GM21619 (cell line): Measurements from ENCODE around the gene SUPT4H1.
"Not testable (repeated sequence)": the region's sequence is repeated elsewhere in the genome, so short reads cannot be mapped to it uniquely, and the experiment has no call there.

Experiments used
- ATAC-seq: cut with Tn5 transposase; IDR thresholded peaks from one replicate; pipeline ENCODE4 v1.9.1; 2021; ENCODE audit not compliant: unreplicated experiment

Gene SUPT4H1

DNA sequence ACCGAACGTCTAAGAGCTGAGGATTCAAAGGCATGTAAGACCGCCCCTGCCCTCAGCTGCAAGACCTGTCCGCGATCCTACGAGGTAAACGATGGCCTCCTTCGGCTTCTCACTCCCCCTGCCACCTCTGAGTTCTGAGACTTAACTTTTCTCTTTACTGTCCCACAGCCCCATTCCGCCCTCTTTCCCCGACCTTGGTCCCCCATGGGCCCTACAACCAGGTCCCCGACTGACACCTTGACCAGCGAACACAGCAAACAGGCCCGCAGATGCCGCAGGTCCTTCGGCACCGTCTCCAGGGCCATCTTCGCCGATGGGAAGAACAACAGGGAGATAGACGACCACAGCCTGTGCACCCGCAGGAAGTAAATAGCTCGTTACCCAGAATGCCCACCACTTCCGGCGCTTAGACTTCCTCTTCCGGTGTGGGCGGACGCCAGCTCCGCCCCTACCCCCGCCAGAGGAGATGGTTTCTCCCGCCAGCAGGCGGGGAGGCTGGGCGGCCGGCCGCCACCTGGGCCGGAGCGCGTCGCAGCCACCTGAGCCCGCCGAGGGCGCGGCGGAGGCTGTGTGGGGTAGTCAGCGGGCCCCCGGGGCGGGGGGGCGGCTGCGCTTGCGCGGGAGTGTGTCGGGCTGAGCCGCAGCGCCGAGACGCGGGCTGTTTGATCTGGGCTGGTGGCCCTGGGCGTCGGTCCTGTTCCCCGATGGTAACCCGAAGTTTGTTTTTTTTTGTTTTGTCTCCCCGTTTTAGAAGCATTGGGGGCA lies at the start of gene SUPT4H1:
TSS of gene SUPT4H1 (minus strand) at position 371 of the 765 bp plus-strand sequence. CDS start at position 305, 66 bp downstream.
- ATAC-seq, result peak; percentile 85

DNA sequence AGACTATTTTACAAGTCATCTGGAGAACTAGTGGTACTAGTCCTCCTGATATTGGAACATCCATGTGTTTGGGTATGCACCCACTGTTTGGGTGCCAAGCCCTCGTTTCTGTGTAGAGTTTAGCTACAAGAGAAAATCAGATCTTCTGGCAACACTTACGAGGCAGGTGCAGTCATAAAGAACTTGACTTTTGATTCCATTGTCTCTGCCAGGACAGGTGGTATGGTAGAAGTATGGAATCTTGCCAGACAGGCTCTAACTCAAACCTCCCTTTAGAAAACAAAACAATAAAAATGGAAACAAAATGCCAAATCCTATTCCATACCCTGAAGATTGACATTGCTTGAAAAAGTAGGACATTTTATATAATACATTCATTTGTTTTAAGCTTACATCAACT lies 49.3 kb upstream of the SUPT4H1 start:
- no peak for ATAC-seq

DNA sequence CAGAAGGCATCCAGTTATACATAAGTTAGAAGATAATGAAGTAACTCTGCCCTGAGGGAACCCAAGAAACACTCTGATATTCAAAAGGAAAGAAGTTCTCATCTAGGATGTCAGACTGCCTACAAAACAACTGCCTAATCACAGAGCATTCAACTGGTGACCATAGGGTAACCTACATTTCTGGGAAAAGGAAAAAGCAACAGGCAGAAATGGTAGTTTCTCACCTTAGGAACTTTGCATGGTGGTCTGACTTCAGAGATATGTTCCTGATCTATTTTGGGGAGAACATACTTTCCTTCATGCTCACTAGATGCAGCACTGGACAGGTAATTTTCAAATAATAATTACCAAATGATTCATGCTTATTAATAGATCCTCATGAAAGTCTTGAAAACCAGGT lies 48.8 kb upstream of the SUPT4H1 start:
- no peak for ATAC-seq

DNA sequence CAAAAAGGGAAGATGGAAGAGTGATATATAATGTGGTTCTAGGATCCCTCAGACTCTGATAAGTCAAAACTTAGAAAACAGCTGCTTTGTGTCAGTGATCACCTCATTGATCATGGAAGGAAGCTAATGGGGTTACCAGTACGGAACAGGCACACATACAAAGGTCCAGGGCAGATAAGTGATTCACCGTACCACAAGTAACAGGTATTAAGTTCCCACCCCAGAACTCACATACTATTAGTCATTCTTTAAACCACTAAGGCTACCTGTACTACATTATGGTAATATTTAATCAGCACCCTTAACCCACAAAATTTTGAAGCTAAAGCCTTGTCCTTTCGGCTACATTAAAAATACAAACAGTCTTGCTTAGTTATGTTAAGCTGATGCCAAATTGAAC lies 48.0 kb upstream of the SUPT4H1 start:
- no peak for ATAC-seq

DNA sequence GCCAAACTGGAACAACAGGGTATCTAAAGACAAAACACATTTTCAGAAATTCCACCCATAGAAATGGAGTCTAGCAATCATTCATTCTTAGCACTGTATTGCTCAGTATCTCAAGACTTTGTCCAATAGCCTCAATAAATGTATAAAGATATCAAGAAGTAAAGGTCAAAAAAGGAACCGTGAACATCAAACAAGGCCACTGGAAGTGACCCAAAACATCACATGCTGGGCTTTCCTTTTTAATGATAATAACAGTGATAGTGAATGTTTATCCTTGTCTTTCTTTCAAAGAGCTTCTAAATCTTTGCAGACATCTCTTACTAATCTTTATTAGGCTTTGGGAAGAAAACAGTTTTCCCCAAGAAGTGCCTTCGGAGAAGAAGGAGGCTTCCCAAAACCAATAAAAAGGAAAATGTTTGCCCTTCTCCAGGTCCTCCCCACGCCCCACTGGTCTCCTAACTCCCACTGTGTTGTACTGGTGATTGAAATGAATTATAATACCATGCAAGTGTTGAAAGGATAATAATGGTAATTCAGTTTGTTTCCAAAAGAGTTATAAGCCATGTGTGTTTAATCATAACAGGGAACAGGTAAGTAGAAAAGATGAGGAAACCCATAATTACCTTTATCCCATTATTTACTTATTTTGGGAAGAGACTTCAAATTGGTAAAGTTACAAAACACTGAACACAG lies 46.7 kb upstream of the SUPT4H1 start:
- no peak for ATAC-seq

DNA sequence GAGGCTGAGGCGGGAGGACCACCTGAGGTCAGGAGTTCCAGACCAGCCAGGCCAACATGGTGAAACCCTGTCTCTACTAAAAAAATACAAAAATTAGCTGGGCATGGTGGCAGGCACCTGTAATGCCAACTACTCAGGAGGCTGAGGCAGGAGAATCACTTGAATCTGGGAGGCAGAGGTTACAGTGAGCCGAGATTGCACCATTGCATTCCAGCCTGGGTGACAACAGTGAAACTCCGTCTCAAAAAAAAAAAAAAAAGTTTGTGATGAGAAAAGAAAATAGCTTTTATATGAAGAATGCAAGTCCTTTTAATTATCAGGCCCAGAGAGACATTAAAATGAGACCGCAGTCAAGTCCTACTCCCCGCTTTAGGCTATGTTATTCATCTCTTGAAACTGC lies 45.4 kb upstream of the SUPT4H1 start:
- not testable (repeated sequence) for ATAC-seq

DNA sequence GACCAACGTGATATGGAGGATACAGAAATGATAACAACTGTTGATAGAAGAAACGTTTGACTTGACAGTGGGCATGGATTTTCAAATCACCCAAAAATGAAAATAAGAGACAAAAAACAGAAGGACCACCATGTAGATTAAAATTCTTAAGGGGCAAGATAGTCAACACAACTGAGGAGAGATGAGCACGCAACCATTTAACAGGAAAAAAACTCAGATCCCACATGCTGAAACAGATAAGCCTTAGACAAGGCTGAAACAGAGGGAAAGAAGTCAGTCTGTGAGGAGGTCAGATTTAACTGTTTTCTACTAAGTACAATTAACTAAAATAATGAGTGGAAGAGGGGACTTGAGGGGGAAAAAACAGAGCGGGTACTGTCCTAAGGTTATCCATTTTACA lies 44.2 kb upstream of the SUPT4H1 start:
- ATAC-seq, result no peak

DNA sequence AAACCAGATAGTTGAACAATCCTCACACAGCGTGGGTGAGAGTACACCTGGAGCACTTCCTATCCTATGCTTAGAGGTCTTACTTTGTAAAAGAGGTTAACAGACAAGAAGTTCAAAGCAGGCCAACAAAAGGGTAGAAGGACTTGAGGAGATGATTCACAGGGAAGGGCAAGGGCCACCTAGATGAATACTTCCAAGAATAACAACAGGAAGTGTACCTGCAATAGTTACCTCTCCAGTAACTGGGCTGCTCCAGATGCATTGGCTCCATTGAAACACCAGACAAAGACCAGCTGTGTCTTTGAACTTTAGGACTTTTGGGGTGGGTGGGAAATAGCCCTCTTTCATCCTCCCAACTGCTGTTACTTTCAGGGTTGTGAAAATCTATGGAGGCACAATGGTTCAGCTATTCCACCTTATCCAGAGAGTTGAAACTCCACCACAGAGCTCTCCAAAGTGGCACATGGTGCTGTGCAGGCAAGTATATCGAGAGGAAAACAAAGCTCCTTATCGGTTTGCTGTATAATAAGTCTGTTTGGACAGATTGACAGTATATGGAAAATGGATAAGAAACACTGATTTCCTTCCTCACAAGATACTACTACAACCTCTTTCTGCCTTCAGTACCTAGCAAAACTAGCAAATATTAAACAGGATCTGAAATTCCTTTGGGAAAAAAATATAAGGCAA lies 42.7 kb upstream of the SUPT4H1 start:
- ATAC-seq, result no peak

DNA sequence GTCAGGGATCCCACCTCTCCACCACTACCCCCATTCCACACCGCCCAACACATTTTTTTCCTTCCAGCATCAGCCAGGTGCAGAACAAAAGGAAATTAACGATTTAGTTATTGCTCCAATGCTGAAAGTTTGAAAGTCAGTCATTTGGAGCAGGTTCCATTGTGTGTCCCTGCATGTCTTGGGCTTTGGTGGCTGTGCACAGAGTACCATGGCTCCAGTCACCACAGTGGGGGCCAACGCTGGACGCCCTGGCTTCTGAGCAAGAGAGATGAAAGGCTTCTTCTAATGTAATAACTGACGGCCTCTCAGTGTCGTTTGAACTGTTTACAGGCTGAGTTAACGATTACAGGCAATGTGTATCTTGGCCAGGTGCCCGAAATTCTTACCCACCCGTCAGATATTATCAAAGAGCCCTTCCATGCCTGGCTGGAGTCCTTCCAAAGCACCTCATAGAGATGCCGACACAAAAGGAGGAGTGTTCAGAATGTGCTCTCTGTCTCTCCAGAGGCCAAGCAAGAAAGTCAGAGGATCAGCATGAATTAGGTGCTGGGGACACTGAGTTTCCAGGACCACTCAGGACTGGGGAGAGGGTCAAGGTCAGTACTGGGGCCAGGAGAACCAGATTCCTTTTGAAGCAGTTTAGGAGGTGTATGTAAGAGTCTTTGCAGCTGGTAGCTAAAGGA lies 39.4 kb upstream of the SUPT4H1 start:
- no peak for ATAC-seq

DNA sequence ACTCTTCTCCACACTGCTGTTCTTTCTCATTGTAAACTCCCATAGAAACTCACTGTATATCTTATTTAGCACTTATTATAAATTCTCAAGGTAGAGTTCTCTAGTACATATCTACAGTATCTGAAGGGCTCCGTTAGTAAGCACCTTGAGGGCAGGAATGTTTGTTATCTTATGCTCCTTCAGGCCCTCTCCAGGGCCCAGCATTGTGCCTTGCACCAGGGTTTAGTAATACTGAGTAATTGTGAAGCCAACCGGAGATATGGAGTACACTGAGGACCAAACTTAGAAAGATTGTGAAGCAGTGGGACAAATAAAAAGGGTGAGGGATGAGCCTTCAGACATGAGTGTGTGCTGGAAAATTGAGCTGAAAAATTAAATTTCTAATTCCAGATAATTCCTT lies 38.9 kb upstream of the SUPT4H1 start:
- no peak for ATAC-seq

DNA sequence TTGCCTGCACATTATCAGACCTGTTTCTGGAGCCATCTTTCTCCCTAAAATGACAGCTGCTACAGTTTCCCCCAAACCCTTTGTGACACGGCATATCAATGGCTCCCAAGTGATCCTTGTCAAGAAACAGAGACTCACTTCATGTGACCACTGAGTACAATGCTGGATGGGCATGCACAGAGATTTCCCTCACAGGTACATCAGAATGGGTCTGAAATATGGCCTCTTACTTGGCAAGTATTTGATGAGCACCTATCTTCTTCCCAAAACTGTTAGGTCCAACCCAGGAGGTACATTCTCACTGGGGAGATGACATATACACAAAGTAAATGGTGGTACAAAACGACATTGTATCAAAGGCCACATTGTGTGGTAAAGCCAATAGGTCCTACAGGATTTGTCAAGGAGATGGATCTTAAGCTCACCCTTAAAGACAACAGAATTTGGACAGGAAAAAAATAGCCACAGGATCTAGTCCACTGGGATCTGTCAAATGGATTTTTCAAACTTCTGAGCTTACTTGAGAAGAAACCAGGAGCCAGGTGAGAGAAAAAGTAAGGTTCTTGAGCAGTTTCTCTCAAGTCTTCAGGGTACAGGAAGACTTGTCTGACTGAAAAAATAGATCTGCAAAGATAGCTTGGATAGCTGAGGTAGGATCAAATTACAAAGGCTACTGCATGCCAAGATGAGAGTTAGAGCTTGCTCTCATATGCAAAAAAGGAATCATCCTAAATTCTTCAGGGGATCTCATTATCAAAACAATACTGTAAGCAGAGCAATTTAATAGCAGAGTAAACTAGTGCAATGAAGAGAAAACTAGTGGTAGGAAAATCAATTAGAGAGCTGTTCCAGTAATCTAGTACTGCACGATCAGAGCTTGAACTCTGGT lies 36.5 kb upstream of the SUPT4H1 start:
- ATAC-seq, result no peak

DNA sequence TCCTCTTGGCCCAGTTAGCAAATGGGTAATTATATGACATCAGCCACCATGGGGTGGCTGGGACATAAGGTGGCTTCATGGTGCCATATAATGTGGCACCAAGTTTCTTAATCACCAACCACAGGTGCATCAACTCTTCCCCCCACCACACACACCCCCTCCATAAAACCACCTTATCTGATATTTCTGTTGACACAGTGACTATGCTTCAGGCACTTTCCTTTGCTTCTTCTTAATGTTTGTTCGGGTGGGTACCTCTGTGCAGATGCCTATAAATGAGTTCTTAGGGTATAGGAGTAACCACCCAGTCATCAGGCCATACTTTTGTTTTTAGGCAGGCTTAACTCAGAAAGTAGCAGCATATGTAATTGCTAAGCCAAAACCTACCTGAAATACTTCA lies 35.8 kb upstream of the SUPT4H1 start:
- ATAC-seq, result no peak

DNA sequence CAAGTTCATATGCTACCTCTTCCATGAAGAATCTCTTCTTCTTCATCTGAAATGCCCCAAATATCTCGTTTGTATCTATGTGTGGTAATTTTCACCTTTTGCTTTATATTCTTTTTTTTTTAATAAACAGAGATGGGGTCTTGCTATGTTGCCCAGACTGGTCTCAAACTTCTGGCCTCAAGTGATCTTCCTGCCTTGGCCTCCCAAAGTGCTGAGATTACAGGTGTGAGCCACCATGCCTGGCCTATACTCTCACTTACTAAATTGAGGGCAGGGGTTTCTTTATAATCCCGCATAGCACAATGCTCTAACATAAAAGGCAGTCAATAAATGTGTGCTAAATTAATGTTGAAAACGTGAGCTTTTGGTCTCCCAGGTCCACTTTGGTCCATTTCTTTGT lies 34.7 kb upstream of the SUPT4H1 start:
- ATAC-seq, result no peak

DNA sequence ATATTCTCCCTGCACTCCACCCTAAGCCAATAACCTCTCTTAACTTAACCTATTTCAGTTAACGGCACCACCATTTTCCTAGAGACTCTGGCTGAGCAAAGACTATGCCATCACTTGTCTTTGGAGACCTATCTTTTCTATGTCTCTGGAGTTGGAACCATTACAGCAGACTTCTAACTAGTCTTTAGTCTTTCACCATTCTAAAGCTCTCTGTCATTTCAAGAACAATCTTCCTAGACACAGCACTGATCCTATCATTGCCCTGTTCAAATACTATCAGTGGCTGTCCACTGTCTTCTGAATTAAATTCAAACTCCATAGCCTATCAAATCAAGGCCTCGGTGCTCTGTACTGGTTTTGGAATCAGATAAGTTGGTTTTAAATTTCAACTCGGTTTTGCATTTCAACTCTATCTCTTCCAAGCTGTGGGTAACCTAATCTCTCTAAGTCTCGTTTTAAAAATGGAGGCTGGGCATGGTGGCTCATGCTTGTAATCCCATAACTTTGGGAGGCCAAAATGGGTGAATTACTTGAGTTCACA lies 33.4 kb upstream of the SUPT4H1 start:
- ATAC-seq, result no peak

DNA sequence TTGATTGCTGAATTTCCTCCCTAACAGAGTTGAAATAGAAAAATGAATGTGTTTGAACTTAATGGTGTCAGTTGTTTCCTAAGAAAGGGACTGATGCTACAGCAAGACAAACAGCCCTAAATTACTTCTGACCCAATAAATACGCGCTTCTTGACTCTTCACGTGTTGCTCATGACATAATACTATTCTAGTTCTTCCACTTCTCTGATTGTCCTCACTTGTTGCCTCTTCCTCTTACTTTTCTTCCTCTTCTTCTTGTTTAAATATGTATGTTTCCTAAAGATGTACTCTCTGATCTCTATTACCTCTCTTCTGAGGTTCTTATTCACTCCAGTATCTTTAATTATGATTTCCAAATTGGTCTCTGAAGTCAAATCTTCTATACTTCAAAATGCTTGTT lies 32.9 kb upstream of the SUPT4H1 start:
- ATAC-seq, result no peak

DNA sequence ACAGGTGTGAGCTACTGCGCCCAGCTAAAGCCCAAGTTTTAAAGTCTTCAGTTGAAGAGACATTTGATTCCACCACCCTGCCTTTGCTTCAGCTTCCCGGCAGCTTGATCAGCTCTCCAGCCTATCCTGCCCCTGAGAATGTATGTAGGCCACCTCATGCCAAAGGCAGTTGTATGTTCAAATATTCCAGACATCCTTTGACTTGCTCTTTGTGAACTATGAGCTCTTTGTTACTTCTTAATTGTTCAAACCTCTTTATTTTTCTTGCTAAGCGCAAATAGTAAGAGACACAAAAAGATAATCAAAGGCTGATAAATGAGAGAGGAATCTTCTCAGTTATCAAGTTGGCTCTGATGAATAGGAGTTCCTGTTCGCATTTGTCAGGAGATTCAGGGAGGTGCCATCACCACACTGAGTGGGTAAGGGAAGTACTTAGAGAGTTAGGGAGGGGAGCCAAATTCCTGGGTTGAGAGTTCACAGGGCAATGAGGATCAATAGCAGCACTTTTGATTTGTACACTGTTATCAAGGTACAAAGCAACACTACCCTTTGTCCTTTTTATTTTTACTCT lies 32.0 kb upstream of the SUPT4H1 start:
- no peak for ATAC-seq

DNA sequence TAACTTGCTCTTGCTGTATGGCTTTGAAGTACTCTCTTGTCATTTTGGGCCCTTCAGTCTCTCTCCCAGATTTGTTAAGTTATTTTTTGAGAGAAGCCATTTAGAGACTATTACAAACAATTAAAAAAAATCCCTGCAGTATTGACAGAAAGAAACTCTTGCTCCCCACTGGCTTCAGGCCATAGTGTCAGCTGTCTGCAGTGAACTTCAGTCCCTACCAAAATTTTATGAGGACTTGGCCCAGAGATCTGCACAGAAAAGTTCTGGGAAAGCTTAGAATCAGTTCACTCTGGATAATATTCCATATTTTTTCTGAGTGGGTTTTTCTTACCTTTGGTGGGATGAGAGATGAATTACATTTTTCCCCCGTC lies 30.9 kb upstream of the SUPT4H1 start:
- no peak for ATAC-seq

DNA sequence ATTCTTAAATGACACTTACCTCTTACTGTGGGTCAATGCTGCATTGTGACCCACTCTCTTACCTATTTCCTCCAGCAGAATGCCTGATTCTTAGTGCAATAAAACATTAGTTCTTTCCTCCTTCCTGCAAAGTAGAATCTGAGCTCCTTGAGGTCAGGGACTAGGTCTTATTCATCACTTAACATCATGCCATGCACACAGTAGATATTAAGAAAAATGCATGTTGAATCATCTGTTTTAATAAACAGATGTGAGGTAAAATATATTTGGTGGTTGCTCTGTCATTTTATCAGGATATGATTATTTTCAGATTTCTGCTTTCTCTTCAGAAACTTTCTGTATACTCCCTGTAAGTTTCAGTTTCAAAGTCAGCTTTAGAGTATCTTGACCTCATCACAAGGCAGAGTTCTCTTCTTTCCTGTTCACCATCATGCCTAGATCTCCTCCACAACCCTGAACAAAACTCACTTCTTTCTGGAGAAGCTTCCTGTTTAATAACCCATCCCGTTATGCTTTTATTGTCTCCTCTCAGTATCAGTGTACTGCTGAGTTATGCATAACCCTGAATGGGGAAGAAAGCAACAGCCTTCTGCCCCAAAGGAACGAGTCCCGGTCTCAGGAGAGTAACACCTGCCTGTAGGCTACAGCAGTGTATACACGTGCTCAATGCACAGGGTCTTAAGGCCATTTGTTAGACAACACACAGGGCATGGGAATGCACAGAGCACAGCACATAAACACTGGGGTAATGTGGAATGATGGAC lies 30.3 kb upstream of the SUPT4H1 start:
- ATAC-seq, result peak; percentile 66
